GM19395 (cell line): ENCODE results near the gene MICAL2.

Experiments used
- ATAC-seq: cut with Tn5 transposase; IDR thresholded peaks from one replicate; pipeline ENCODE4 v1.9.1; 2021; ENCODE audit warnings: mild to moderate bottlenecking, moderate library complexity; ENCODE audit not compliant: unreplicated experiment

Gene MICAL2

GRCh38 chr11:12202661-12203310 lies 92.4 kb downstream of the MICAL2 start:
- no peak for ATAC-seq

GRCh38 chr11:12204506-12204905 lies 94.1 kb downstream of the MICAL2 start:
- no peak for ATAC-seq

GRCh38 chr11:12205330-12205729 lies 94.9 kb downstream of the MICAL2 start:
- ATAC-seq = no peak

- ATAC-seq = no peak
Measured at GRCh38 chr11:12206529-12206928, 96.1 kb downstream of the MICAL2 start.

DNA sequence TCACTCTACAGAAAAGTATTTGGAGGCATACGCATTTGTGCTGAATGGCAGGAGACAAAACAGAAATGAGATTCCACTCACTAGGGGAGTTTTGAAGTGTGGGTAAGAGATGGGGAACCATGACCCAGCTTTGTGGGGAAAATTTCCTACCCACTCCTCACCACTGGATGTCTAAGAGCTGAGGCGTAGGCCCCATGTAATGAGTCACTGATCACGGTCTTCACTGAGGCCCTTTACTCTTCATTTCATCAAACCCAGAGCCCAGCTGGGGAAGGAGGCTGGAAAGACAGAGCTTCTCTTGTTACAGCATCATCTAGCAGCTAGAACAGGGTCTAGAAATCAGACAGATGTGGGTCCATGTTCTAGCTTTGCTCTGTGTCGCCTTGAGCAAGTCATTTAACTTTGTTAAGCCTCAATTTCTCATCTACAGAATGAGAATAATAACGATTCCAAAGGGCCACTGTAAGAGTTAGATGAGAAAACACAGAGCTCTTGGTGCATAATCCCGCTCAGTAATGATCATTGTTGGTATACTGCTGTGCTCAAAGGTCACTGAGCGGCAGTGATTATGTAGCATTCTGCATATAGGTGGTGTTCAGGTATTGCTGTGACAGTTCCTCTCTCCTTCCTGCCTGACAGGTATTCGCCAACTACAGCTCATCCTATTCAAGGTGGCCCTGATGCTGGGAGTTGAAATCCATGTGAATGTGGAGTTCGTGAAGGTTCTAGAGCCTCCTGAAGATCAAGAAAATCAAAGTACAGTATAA lies 97.2 kb downstream of the MICAL2 start:
- no peak for ATAC-seq

GRCh38 chr11:12209096-12209495 lies 98.7 kb downstream of the MICAL2 start:
- no peak for ATAC-seq

GRCh38 chr11:12210200-12210599 lies 99.8 kb downstream of the MICAL2 start:
- no peak for ATAC-seq

DNA sequence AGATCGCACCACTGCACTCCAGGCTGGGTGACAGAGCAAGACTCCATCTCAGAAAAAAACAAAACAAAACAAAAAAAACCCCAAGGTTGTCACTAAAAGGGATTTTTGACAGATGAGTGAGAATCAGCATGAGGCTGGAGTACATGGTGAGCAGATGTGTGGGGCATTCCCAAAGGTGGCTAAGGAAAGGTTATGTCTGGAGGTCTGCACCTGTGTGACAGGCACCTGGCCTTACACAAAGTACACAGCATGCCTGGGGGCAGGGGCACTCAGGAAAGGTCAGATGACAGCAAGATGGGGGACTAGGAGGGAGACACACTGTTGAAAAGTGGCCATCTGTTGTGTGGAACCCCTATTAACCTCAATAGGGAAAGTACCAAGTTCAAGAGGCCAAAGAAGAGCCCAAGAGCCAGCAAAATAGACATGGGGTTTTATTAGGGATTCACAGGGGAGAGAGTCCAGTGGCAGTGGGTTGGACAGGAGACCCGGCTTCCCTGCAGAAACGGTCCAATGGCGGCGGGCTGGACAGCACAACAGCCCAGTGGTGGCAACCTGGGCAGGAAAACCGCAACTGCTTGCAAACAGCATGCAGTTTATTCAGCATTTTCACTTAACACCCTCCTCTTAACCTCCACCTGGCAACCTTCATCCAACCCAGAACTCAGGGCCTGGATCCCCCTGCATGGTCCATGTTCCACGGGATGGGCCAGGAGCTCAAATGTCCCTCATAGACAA lies 101.1 kb downstream of the MICAL2 start:
- ATAC-seq = no peak

GRCh38 chr11:12212174-12212820 lies 101.9 kb downstream of the MICAL2 start:
- no peak for ATAC-seq

DNA sequence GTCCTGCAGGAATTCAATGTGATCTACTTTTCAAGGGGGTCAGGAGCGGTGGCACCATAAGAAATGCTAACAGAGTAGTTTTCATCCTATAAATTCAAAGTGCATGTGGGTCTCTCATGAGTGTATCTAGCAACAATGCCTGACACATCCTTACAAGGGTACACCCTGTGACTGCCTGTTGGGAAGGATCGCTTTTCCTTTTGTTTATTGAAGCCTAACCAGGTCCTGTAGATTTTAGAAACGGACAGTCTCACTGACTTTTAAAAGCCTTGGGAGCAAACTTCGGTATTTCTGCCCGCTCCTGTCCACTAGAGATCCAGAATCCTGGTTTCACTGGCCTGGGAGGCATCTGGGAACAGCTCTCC lies 102.4 kb downstream of the MICAL2 start:
- no peak for ATAC-seq

GRCh38 chr11:12213883-12214282 lies 103.5 kb downstream of the MICAL2 start:
- no peak for ATAC-seq

DNA sequence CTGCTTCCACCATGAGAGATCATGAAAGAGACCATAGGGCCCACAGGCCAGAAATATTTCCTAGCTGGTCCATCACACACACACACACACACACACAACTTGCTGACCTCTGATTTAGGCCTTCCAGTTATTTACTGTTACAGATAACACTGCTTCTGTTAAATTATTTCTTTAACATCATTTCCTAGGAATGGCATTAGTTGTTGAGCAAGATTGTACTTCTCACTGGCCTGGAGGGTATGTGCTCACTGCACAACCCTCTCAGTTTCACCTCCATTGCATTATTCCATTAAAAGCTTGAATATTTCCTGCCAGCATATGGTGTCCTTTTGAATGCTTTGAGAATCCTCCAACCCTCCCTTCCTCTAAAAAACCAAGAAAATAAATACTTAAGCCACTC lies 104.4 kb downstream of the MICAL2 start:
- no peak for ATAC-seq

DNA sequence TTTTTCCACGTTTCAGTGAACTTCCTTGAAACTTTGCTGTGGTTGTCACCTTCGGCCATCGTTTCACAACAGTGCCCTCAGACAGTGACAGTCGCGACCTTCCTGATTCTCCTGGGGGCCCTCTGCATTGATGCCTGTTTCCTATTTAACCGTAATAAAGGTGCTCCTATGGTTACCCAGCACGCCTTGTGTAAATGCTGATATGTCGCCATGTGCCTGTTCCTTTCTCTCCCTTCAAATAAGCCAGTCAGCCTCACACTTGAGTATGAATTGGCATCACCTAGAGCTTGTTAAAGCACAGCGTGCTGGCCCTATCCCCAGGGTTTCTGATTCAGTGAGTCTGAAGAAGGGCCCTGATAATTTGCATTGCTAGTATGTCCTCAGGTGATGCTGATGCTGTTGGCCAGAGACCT lies 104.8 kb downstream of the MICAL2 start:
- ATAC-seq = no peak

GRCh38 chr11:12216041-12216451 lies 105.7 kb downstream of the MICAL2 start:
- ATAC-seq = no peak

GRCh38 chr11:12216671-12217374 lies 106.4 kb downstream of the MICAL2 start:
- ATAC-seq = no peak

DNA sequence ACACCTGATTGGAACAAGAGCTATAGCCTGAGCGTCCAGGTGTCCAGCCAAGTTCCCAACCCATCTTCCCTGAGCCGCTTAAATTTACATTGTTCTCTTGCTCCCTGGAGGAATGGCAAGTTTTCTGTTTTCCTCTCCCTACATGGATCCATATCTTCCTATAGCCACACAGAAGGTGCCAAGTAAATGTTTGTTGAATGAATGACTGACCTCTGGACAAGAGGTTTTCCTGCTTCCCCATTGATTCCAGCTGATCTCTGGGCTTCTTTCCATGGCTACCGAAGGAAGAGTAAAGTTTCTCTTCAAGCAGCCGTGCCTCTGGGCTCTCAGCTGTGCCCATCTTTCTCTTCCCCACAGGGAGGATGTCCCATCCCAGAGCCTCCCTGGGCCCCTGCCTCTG lies 107.5 kb downstream of the MICAL2 start:
- ATAC-seq = no peak

DNA sequence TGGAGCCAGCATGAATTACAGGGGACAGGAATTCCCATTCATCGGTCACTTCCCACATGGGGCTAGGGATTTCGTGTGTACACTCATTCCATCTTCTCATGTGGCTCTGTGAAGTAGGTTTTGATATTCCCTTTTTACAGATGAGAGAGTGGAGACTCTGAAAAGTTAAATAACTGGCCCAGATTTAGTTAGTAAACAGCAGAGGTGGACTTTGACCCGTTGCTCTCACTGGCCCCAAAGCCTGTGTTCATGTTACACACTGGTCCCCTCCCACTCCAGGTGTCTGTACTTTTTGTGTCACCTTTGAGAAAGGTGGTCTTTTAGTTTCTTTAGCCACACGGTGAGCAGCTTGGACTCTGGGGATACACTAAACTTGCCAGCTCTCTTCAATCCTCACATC lies 108.5 kb downstream of the MICAL2 start:
- ATAC-seq = no peak

GRCh38 chr11:12219757-12220156 lies 109.4 kb downstream of the MICAL2 start:
- no peak for ATAC-seq

- ATAC-seq = no peak
Measured at GRCh38 chr11:12220305-12220704, 109.9 kb downstream of the MICAL2 start.

DNA sequence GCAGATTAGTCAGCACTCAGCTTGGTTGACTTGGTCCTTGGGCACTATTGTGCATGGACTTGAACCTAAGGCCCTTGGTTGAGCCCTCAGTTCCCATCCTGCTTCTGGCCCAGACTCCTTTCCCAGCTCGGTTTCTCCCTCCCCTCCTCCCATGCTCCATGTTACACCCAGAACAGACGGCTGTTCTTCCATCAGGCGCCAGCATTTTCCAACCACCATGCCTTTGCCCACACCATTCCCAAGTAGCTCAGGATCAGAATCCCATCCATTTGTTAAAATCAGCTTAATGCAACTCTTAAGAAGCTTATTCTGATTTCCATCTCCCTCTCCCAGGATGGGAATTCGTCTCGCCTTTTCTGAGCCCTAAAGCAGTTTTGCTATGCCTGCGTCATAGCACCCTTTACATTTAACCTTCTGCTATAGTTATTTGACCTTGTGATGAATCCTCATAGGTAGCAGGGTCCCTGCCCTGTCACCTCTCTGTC lies 110.7 kb downstream of the MICAL2 start:
- ATAC-seq = no peak
